ENCODE data around the gene MRPL1.
A peak's percentile ranks its signal among the peaks of the same experiment; 100 is the strongest.

MRPL1 gene

DNA sequence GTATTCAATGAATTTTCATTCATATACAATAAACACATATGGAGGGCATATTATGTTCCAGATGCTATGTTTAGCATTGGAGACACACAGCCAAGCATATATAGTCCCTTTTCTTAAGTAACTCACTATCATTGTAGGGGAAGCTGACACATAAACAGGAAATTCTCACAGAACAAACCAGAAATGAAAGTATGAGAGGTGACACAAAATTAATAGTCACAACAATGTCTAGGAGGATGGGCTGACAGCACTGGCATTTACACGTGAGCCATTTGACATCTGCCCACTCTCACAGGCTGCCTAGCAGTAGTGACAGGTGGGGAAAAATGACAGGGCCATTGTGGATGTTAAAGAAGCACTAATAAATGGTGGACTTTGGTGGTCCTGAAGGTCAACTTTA is 40.9 kb upstream of the MRPL1 start:
- H3K4me1 ChIP-seq (ENCODE audit: control insufficient read depth in 1 of 2, insufficient read depth in 2 of 2, low read length in 2 of 2): peaks cover 13 to 14% of the 10 kb centered on the region in 2 donors
- H3K9me3 ChIP-seq (ENCODE audit: control insufficient read depth in 1 of 2, low read length in 2 of 2): no peaks in the 10 kb centered on the region
- H3K4me3 ChIP-seq (ENCODE audit: low read depth in 1 of 2, low read length in 2 of 2): no peak overlapping the region
- H3K27ac ChIP-seq (ENCODE audit: low read length): peak overlapping the region; percentile 98
- H3K36me3 ChIP-seq (ENCODE audit: control insufficient read depth in 1 of 2, insufficient read depth in 2 of 2, low read length in 2 of 2): no peaks in the 10 kb centered on the region
- no peaks in the 10 kb centered on the region for H3K27me3 ChIP-seq (ENCODE audit: low read depth, low read length)

DNA sequence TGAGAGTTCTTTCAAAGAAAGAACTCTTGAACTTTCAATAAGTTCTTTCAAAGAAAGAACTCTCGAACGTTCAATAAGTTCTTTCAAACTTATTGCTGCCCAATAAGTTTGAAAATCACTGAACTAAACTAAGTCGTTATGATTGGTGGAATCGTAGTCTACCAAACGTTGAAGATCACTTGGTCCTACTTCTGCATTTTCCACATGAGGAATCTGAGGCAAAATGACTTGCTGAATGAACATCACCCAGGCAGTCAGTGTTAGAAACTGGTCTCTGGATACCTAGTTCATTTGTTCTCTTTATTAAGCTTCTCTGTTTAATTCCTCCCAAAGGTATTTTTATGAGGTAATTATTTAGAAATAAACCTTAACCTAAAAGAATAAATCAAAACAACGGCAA is 36.4 kb upstream of the MRPL1 start:
- Histone ChIP-seq H3K27me3 (ENCODE audit: low read depth, low read length) (no peaks in the 10 kb centered on the region), H3K27ac (ENCODE audit: low read length) (no peak overlapping the region), H3K9me3 (ENCODE audit: control insufficient read depth in 1 of 2, low read length in 2 of 2) (no peaks in the 10 kb centered on the region), H3K36me3 (ENCODE audit: control insufficient read depth in 1 of 2, insufficient read depth in 2 of 2, low read length in 2 of 2) (no peaks in the 10 kb centered on the region), H3K4me3 (ENCODE audit: low read depth in 1 of 2, low read length in 2 of 2) (no peak overlapping the region), H3K4me1 (ENCODE audit: control insufficient read depth in 1 of 2, insufficient read depth in 2 of 2, low read length in 2 of 2) (peaks cover 2 to 4% of the 10 kb centered on the region in 2 donors)

DNA sequence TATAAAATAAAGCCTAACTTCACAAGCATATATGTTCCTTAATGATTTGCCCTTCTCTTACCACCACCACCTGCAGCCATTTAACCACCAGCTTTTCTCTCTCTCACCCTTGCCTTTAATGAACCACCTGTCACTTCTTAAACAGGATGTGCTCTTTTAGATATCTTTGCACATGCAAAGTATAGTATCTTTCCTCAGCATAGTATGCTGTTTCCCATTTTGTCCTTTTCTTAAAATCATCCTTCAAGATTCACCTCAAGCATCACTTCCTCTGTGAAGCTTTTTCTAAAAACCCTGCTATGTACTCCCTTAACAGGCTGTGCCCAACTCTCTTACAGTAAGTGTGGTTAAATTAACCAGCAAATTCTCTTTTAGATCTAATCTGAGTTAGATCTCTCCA is 35.3 kb upstream of the MRPL1 start:
- Histone ChIP-seq H3K4me1 (ENCODE audit: control insufficient read depth in 1 of 2, insufficient read depth in 2 of 2, low read length in 2 of 2) (no peaks in the 10 kb centered on the region), H3K36me3 (ENCODE audit: control insufficient read depth in 1 of 2, insufficient read depth in 2 of 2, low read length in 2 of 2) (no peaks in the 10 kb centered on the region), H3K4me3 (ENCODE audit: low read depth in 1 of 2, low read length in 2 of 2) (no peak overlapping the region), H3K27ac (ENCODE audit: low read length) (no peak overlapping the region), H3K9me3 (ENCODE audit: control insufficient read depth in 1 of 2, low read length in 2 of 2) (no peaks in the 10 kb centered on the region), H3K27me3 (ENCODE audit: low read depth, low read length) (no peaks in the 10 kb centered on the region)

DNA sequence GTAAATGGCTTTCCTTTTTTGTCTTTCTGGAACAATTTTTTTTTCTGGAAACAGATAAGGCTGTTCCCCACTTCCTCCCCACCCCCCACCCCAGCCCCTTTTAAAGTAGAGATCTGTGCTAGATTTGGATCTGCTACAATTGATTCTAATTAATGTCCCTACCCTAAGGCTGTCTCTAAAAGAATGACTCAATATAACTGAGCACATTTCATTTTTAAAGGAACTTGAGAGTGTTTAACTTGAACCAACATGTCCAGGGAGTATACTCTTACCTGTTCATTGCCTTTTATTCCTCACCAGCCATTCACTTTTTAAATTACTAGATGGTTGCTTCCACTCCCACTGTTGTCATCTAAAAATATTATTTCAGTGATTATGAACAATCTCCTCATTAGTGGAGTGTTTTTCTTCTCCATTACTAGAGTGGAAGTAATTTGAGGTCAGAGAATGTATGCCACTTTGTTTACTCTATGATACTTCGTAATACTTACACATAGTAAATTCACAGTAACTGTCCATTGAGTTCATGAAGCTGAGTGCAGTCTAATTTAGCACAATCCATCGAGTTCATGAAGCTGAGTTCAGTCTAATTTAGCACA is 29.4 kb upstream of the MRPL1 start:
- no peaks in the 10 kb centered on the region for H3K27me3 ChIP-seq (ENCODE audit: low read depth, low read length)
- no peak overlapping the region for H3K27ac ChIP-seq (ENCODE audit: low read length)
- H3K36me3 ChIP-seq (ENCODE audit: control insufficient read depth in 1 of 2, insufficient read depth in 2 of 2, low read length in 2 of 2): no peaks in the 10 kb centered on the region
- no peaks in the 10 kb centered on the region for H3K9me3 ChIP-seq (ENCODE audit: control insufficient read depth in 1 of 2, low read length in 2 of 2)
- H3K4me3 ChIP-seq (ENCODE audit: low read depth in 1 of 2, low read length in 2 of 2): no peak overlapping the region
- H3K4me1 ChIP-seq (ENCODE audit: control insufficient read depth in 1 of 2, insufficient read depth in 2 of 2, low read length in 2 of 2): no peaks in the 10 kb centered on the region

DNA sequence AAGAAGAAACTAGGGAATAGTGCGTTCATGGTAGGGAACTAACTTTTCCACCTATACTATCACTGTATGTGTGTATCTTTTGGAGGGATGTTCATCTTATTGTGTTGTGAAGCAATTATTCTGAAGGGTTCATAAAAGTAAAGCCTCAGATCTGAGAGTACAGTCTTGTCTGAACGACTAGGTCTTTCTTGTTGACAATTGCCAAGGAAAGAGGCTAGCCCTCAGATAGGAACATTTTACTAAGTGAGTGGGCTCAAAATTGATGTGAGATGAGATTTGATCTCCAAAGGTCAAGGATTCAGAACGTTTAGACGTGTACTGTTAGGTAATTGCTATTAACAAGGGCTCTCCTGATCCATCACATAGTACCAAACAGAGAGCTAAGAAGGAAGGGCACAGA is 28.2 kb upstream of the MRPL1 start:
- Histone ChIP-seq H3K27me3 (ENCODE audit: low read depth, low read length) (no peaks in the 10 kb centered on the region), H3K27ac (ENCODE audit: low read length) (no peak overlapping the region), H3K36me3 (ENCODE audit: control insufficient read depth in 1 of 2, insufficient read depth in 2 of 2, low read length in 2 of 2) (no peaks in the 10 kb centered on the region), H3K4me3 (ENCODE audit: low read depth in 1 of 2, low read length in 2 of 2) (no peak overlapping the region), H3K4me1 (ENCODE audit: control insufficient read depth in 1 of 2, insufficient read depth in 2 of 2, low read length in 2 of 2) (no peaks in the 10 kb centered on the region), H3K9me3 (ENCODE audit: control insufficient read depth in 1 of 2, low read length in 2 of 2) (no peaks in the 10 kb centered on the region)

DNA sequence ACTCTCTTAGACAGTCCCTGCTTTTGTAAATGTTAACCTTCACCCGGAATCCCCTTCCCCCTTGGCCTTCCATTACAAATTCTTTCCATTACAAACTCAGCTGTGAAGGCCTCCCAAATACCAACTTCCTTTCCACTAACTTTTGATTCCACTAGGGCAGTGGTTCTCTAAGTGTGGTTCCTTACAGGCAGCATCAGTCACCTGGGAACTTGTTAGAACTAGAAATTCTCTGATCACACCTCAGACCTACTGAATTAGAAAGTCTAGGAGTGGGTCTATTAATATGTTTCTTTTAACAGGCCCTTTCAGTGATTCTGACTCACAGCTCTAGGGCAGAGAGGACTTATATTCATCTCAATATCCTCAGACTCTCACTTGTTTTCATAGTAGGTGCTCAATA is 19.0 kb upstream of the MRPL1 start:
- H3K4me1 ChIP-seq (ENCODE audit: control insufficient read depth in 1 of 2, insufficient read depth in 2 of 2, low read length in 2 of 2): no peaks in the 10 kb centered on the region
- H3K9me3 ChIP-seq (ENCODE audit: control insufficient read depth in 1 of 2, low read length in 2 of 2): no peaks in the 10 kb centered on the region
- no peaks in the 10 kb centered on the region for H3K27me3 ChIP-seq (ENCODE audit: low read depth, low read length)
- no peak overlapping the region for H3K27ac ChIP-seq (ENCODE audit: low read length)
- H3K4me3 ChIP-seq (ENCODE audit: low read depth in 1 of 2, low read length in 2 of 2): no peak overlapping the region
- H3K36me3 ChIP-seq (ENCODE audit: control insufficient read depth in 1 of 2, insufficient read depth in 2 of 2, low read length in 2 of 2): no peaks in the 10 kb centered on the region

DNA sequence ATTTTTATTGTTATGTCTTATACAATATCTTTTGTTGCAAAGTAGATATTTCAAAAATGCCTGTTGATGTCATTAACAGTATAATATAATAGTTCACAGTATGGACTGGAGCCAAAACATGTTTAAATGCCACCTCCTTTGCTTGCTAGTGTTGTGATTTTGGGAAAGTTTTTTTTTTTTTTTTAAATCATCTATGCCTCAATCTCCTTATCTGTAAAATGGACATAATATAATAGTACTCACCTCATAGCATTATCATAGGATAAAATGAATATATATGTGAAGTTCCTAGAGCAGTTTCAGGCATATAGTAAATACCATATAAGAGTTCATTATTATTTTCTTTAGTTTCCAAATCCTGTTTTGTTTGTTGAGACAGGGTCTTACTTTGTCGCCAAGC is 18.3 kb upstream of the MRPL1 start:
- Histone ChIP-seq H3K36me3 (ENCODE audit: control insufficient read depth in 1 of 2, insufficient read depth in 2 of 2, low read length in 2 of 2) (no peaks in the 10 kb centered on the region), H3K27me3 (ENCODE audit: low read depth, low read length) (no peaks in the 10 kb centered on the region), H3K9me3 (ENCODE audit: control insufficient read depth in 1 of 2, low read length in 2 of 2) (no peaks in the 10 kb centered on the region), H3K4me1 (ENCODE audit: control insufficient read depth in 1 of 2, insufficient read depth in 2 of 2, low read length in 2 of 2) (no peaks in the 10 kb centered on the region), H3K4me3 (ENCODE audit: low read depth in 1 of 2, low read length in 2 of 2) (no peak overlapping the region), H3K27ac (ENCODE audit: low read length) (no peak overlapping the region)

DNA sequence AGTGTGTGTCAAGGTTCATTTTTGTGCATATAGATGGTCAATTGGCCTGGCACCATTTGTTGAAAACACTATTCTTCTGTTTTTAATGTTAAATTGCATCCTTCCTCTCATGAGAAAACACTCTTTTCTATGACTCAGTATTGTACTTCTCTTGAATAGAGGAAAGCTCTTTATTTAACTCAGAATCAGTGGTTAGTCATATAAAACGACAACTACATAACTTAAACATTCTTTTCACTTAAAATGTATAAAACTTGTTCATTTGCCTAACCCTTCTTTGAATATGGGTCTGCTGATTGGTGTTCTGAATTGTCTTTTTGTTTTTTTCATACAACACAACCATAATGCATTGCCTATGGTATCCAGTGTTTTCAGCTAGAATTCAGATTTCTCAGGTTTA is 17.2 kb upstream of the MRPL1 start:
- H3K27ac ChIP-seq (ENCODE audit: low read length): no peak overlapping the region
- no peaks in the 10 kb centered on the region for H3K4me1 ChIP-seq (ENCODE audit: control insufficient read depth in 1 of 2, insufficient read depth in 2 of 2, low read length in 2 of 2)
- no peak overlapping the region for H3K4me3 ChIP-seq (ENCODE audit: low read depth in 1 of 2, low read length in 2 of 2)
- H3K27me3 ChIP-seq (ENCODE audit: low read depth, low read length): no peaks in the 10 kb centered on the region
- H3K36me3 ChIP-seq (ENCODE audit: control insufficient read depth in 1 of 2, insufficient read depth in 2 of 2, low read length in 2 of 2): no peaks in the 10 kb centered on the region
- H3K9me3 ChIP-seq (ENCODE audit: control insufficient read depth in 1 of 2, low read length in 2 of 2): no peaks in the 10 kb centered on the region

DNA sequence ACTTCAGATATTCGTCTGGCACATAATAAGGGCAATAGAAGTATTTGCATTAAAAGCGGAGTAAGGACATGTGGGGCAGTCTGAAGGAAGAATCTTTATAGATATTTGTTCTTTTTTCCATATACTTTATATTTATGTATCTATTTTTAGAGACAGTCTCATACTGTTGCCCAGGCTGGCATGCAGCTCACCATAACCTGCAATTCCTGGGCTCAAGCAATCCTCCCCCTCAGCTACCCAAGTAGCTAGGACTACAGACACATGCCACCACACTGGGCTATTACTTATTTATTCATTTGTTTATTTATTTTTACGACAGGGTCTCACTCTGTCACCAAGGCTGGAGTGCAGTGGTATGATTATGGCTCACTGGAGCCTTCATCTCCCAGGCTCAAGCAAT is 16.7 kb upstream of the MRPL1 start:
- no peaks in the 10 kb centered on the region for H3K27me3 ChIP-seq (ENCODE audit: low read depth, low read length)
- no peak overlapping the region for H3K27ac ChIP-seq (ENCODE audit: low read length)
- H3K4me1 ChIP-seq (ENCODE audit: control insufficient read depth in 1 of 2, insufficient read depth in 2 of 2, low read length in 2 of 2): no peaks in the 10 kb centered on the region
- H3K9me3 ChIP-seq (ENCODE audit: control insufficient read depth in 1 of 2, low read length in 2 of 2): no peaks in the 10 kb centered on the region
- H3K36me3 ChIP-seq (ENCODE audit: control insufficient read depth in 1 of 2, insufficient read depth in 2 of 2, low read length in 2 of 2): no peaks in the 10 kb centered on the region
- H3K4me3 ChIP-seq (ENCODE audit: low read depth in 1 of 2, low read length in 2 of 2): no peak overlapping the region

DNA sequence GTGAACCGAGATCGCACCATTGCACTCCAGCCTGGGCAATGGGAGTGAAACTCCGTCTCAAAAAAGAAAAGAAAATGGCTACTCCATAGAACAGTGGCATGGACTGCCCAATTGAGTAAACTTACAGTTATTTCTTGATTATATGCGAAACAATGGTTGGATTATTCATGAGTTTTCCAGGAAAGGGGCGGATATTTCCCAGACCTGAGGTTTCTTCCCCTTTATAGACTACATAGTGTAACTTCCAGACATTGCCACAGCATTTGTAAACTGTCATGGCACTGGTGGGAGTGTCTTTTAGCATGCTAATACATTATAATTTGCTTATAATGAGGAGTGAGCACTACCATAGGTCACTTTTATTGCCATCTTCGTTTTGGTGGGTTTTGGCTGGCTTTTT is 14.1 kb upstream of the MRPL1 start:
- Histone ChIP-seq H3K36me3 (ENCODE audit: control insufficient read depth in 1 of 2, insufficient read depth in 2 of 2, low read length in 2 of 2) (no peaks in the 10 kb centered on the region), H3K9me3 (ENCODE audit: control insufficient read depth in 1 of 2, low read length in 2 of 2) (no peaks in the 10 kb centered on the region), H3K4me1 (ENCODE audit: control insufficient read depth in 1 of 2, insufficient read depth in 2 of 2, low read length in 2 of 2) (no peaks in the 10 kb centered on the region), H3K27ac (ENCODE audit: low read length) (no peak overlapping the region), H3K27me3 (ENCODE audit: low read depth, low read length) (no peaks in the 10 kb centered on the region), H3K4me3 (ENCODE audit: low read depth in 1 of 2, low read length in 2 of 2) (no peak overlapping the region)

DNA sequence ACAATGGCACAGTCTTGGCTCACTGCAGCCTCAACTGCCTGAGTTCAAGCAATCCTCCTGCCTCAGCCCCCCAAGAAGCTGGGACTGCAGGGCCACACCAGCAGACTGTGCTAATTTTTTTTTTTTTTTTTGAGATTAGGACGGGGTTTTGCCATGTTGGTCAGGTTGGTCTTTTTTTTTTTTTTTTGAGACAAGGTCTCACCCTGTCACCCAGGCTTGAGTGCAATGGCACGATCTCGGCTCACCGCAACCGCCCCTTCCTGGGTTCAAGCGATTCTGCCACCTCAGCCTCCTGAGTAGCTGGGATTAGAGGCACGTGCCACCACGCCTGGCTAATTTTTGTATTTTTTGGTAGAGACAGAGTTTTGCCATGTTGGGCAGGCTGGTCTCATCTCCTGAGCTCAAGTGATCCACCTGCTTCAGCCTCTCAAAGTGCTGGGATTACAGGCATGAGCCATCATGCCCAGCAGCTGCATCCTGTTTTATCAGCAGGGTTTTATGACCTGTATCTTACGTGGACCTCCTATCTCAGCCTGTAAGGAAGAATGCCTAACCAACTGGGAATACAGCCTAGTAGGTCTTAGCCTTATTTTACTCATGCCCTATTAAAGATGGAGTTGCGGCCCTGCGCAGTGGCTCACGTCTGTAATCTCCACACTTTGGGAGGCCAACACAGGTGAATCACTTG is 13.2 kb upstream of the MRPL1 start:
- Histone ChIP-seq H3K36me3 (ENCODE audit: control insufficient read depth in 1 of 2, insufficient read depth in 2 of 2, low read length in 2 of 2) (no peaks in the 10 kb centered on the region), H3K9me3 (ENCODE audit: control insufficient read depth in 1 of 2, low read length in 2 of 2) (no peaks in the 10 kb centered on the region), H3K4me1 (ENCODE audit: control insufficient read depth in 1 of 2, insufficient read depth in 2 of 2, low read length in 2 of 2) (no peaks in the 10 kb centered on the region), H3K27ac (ENCODE audit: low read length) (no peak overlapping the region), H3K27me3 (ENCODE audit: low read depth, low read length) (no peaks in the 10 kb centered on the region), H3K4me3 (ENCODE audit: low read depth in 1 of 2, low read length in 2 of 2) (no peak overlapping the region)

DNA sequence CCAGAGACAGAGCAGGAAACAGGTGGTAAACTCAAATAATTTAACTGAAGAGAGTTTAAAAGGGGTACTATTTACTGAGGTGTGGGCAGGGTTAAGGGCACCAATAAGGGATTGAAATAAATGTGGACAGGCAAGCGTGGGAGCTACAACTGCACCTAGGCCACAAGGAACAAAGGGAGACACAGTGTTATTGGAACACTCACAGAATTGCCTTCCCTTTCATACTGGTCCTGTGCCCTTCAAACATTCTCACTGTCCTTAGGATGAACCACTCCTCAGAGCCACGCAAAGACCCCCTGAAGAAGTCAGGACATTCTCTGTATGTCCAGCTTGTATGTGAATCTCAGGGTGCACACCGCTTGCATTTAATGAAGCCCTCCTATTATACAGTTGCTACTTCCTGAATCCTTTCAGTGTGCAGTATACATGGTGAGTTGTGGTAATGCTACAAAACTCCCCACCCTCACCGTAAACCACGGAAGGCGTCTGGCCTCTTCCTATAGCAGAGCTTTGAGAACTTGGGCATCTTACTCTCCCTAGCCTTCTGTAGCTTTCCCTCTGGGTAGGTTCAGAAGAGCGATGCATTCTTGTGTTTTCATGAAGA is 9.6 kb upstream of the MRPL1 start:
- no peaks in the 10 kb centered on the region for H3K36me3 ChIP-seq (ENCODE audit: control insufficient read depth in 1 of 2, insufficient read depth in 2 of 2, low read length in 2 of 2)
- H3K4me3 ChIP-seq (ENCODE audit: low read depth in 1 of 2, low read length in 2 of 2): no peak overlapping the region
- no peaks in the 10 kb centered on the region for H3K27me3 ChIP-seq (ENCODE audit: low read depth, low read length)
- H3K27ac ChIP-seq (ENCODE audit: low read length): no peak overlapping the region
- no peaks in the 10 kb centered on the region for H3K4me1 ChIP-seq (ENCODE audit: control insufficient read depth in 1 of 2, insufficient read depth in 2 of 2, low read length in 2 of 2)
- H3K9me3 ChIP-seq (ENCODE audit: control insufficient read depth in 1 of 2, low read length in 2 of 2): no peaks in the 10 kb centered on the region

All from muscle layer of duodenum (tissue), 2 donors.